GM19240 (cell line): ENCODE measurements around the gene AGXT2.
"Not testable (repeated sequence)": the region's sequence is repeated elsewhere in the genome, so short reads cannot be mapped to it uniquely, and the experiment has no call there.

ENCODE experiments used
- DNase-seq: peaks from one replicate; pipeline ENCODE4 v3.0.0; 2011; ENCODE audit warnings: low spot score; ENCODE audit not compliant: insufficient read length

Gene AGXT2

DNA sequence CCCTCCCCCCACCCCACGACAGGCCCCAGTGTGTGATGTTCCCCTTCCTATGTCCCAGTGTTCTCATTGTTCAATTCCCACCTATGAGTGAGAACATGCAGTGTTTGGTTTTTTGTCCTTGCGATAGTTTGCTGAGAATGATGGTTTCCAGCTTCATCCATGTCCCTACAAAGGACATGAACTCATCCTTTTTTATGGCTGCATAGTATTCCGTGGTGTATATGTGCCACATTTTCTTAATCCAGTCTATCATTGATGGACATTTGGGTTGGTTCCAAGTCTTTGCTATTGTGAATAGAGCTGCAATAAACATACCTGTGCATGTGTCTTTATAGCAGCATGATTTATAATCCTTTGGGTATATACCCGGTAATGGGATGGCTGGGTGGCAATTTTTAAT, 76.1 kb downstream of the AGXT2 start:
- DNase-seq = not testable (repeated sequence)

DNA sequence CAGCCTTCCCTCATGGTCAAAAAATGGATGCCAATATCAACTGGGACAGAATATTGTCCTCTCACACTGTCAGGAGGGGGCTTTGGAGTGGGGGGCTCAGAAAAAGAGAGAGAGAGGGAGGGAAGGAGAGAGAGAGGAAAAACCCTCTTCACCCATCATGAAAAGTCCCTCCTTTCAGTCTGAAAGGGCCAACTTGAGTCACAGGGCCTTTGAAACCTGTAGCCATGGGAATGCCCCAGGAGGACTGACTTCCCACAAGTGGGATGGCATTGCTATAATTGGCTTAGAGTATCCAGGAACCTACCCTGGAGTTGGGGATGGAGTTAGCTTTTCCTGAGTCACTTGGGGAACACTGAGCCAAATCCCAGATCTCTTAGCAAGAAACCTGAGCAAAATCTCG, 77.2 kb downstream of the AGXT2 start:
- no peak for DNase-seq

DNA sequence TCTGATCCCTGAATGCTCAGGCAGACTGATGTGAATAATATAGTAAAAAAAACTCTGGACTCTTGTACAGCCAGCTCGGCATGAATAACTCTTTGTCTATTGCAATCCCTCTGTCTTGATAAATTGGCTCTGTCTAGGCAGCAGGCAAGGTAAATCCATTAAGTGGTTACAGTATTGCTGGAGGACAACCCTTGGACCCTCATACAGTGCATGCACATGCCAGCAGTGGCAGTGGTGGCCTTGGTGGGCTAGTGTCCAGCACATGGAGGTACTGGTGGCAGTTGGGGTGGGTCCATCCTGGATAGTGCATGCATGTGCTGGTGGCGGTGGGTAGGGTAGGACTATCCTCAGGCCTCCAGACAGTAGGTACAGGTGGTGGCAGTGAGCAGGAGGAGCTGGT, 79.5 kb downstream of the AGXT2 start:
- no peak for DNase-seq

DNA sequence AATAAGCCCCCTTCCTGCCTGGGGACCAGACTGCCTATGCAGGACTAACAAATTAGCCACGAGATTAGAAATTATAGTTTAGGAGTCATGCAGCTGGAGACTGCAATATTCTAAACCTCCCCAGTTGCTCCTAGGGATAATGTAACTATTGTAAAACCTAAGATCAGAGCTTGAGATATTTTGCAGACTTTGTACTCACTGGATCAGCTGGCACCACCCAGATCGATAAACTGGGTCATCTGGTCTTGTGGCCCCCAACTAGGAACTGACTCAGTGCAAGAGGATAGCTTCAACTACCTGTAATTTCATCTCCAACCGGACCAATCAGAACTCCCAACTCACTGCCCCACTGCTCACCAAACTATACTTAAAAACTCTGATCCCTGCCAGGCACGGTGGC, 80.2 kb downstream of the AGXT2 start:
- DNase-seq = no peak

DNA sequence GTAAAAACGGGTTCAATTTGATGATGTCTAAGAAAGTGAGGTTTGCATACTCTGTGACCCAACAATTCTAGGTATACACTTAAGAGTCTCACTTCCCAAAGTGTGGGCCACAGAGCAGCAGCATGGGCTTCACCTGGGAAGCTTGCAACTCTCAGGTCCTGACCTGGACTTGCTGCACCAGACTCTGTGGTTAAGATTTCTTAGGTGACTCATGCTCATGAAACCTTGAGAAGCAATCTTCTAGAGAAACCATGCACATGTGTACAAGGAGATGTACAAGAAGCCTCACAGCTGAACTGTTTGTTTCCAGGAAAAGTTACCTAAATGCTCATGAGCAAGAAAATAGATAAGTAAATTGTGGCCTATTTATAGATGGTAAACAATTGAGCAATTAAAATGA, 88.4 kb downstream of the AGXT2 start:
- peak; percentile 42 for DNase-seq

DNA sequence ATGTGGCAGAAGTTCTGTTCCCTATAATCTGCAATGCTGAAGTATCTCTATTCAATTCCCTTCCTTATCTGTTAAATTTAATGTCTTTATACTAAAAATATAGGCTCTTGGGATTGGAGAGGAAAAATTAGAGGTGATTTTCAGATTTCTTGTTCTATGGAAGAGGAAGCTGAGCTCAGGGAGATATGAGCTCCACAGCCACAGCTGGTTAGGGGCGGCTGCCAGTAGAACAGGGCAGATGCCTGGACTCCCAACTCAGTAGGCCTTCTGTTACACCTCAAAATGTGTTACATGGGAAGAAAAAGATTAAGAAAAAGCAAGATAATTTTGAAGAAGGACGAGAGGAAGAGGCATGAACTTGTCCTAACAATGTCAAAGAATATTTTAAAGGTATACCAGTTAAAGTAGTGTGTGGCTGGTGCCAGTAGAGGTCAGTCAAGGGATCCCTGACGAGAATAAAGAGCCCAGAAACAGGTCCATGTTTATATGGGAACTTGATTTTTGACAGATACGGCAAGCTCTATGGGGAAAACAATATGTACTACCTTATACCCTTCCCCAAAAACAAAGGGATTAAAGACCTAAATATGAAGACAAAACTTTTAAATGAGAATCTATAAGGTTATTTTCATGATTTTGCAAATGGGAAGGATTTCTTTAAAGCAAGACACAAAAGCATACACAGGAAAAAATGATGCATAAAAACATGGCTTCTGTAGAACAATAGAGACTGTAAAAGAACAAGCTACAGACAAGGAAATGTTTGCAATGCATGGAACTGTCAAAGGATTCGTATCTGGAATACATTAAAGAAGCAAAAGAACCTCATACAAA, 89.7 kb downstream of the AGXT2 start:
- DNase-seq = no peak

DNA sequence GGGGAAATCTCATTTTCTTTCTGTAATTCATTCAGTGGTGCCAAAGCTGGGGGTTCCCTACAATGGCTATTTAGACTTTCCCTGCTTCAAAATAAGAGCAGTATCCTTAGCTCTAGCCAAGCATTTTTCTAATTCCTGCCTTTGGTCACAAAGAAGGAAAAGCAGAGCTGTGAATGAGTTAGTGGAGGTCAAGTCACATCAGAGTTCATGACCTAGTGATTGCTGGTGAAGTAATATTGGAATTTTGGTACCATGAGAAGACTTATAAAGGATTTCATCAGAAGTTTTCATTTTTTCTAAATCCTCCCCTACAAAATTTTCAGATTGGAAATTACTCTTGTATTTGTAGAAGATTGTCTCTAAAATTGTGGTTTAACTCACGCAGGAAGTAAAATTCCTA, 90.4 kb downstream of the AGXT2 start:
- no peak for DNase-seq
